Measurements from ENCODE around the gene FARP1. TPM values are rescaled to one million over a fixed set of nuclear protein-coding genes. Genes with fewer than 3 reads are reported as not detected.
A peak's percentile ranks its signal among the peaks of the same experiment; 100 is the strongest.
"Not testable (repeated sequence)": the region's sequence is repeated elsewhere in the genome, so short reads cannot be mapped to it uniquely, and the experiment has no call there.

Gene FARP1
- total RNA-seq, 1 donor from 2014 or later, result 17.7 TPM

GRCh38 chr13:98224557-98224956 is 81.7 kb downstream of the FARP1 start:
- Histone ChIP-seq H3K4me3 (no peak overlapping the region), H3K4me1 (peaks cover 21% of the 10 kb centered on the region), H3K36me3 (no peaks in the 10 kb centered on the region), H3K9me3 (no peaks in the 10 kb centered on the region), H3K27me3 (no peaks in the 10 kb centered on the region), H3K27ac (peak overlapping the region; percentile 6)
- TF ChIP-seq POLR2A (IDR thresholded peaks at IDR 0.05), result no peak
- TF ChIP-seq POLR2AphosphoS5 (IDR thresholded peaks at IDR 0.05; ENCODE audit: insufficient read depth in 1 of 2, low read depth in 1 of 2), result no peak
- TF ChIP-seq CTCF (IDR thresholded peaks at IDR 0.05), result no peak
- intact Hi-C loops (cut with DNase I), result no loop called here
- no peak for DNase-seq (ENCODE audit: extremely low spot score in 2 of 2)

- peaks cover 21% of the 10 kb centered on the region for H3K4me1 ChIP-seq
- intact Hi-C loops (cut with DNase I), result no loop called here
Observed at GRCh38 chr13:98225036-98225940, 82.4 kb downstream of the FARP1 start.

GRCh38 chr13:98226496-98226895 is 83.6 kb downstream of the FARP1 start:
- DNase-seq (ENCODE audit: extremely low spot score in 2 of 2), result no peak
- H3K27ac ChIP-seq, result no peak overlapping the region
- H3K4me1 ChIP-seq, result peaks cover 18% of the 10 kb centered on the region
- H3K27me3 ChIP-seq, result no peaks in the 10 kb centered on the region
- no peaks in the 10 kb centered on the region for H3K9me3 ChIP-seq
- H3K4me3 ChIP-seq, result no peak overlapping the region
- H3K36me3 ChIP-seq, result no peaks in the 10 kb centered on the region
- TF ChIP-seq CTCF (IDR thresholded peaks at IDR 0.05), result no peak
- TF ChIP-seq POLR2A (IDR thresholded peaks at IDR 0.05), result no peak
- TF ChIP-seq POLR2AphosphoS5 (IDR thresholded peaks at IDR 0.05; ENCODE audit: insufficient read depth in 1 of 2, low read depth in 1 of 2), result no peak
- intact Hi-C loops (cut with DNase I), result no loop called here

More at GRCh38 chr13:98225036-98225940, 82.4 kb downstream of the FARP1 start:
- Histone ChIP-seq H3K27ac (peak overlapping the region; percentile 6), H3K27me3 (no peaks in the 10 kb centered on the region), H3K36me3 (no peaks in the 10 kb centered on the region), H3K4me3 (peak overlapping the region in 1 of 2 donors; percentile 20), H3K9me3 (no peaks in the 10 kb centered on the region)
- TF ChIP-seq CTCF (IDR thresholded peaks at IDR 0.05) (no peak), POLR2A (IDR thresholded peaks at IDR 0.05) (no peak), POLR2AphosphoS5 (IDR thresholded peaks at IDR 0.05; ENCODE audit: insufficient read depth in 1 of 2, low read depth in 1 of 2) (no peak)
- no peak for DNase-seq (ENCODE audit: extremely low spot score in 2 of 2)

- DNase-seq (ENCODE audit: extremely low spot score in 2 of 2), result no peak
- intact Hi-C loops (cut with DNase I), result no loop called here
- TF ChIP-seq POLR2AphosphoS5 (IDR thresholded peaks at IDR 0.05; ENCODE audit: insufficient read depth in 1 of 2, low read depth in 1 of 2) (no peak), CTCF (IDR thresholded peaks at IDR 0.05) (no peak), POLR2A (IDR thresholded peaks at IDR 0.05) (no peak)
- H3K4me1 ChIP-seq, result peaks cover 14% of the 10 kb centered on the region
- H3K27me3 ChIP-seq, result no peaks in the 10 kb centered on the region
- no peak overlapping the region for H3K27ac ChIP-seq
- no peak overlapping the region for H3K4me3 ChIP-seq
- H3K9me3 ChIP-seq, result no peaks in the 10 kb centered on the region
- no peaks in the 10 kb centered on the region for H3K36me3 ChIP-seq
Observed at GRCh38 chr13:98228661-98229341, 85.9 kb downstream of the FARP1 start.

GRCh38 chr13:98230762-98231161 is 87.9 kb downstream of the FARP1 start:
- H3K36me3 ChIP-seq; H3K27ac ChIP-seq; H3K27me3 ChIP-seq; intact Hi-C loops (cut with DNase I); H3K4me3 ChIP-seq; H3K9me3 ChIP-seq; H3K4me1 ChIP-seq; DNase-seq (ENCODE audit: extremely low spot score in 2 of 2): not testable (repeated sequence)
